ENCODE data around the gene GMDS. TPM values are rescaled to one million over a fixed set of nuclear protein-coding genes. Genes with fewer than 3 reads are reported as not detected.

The GMDS gene
- total RNA-seq, 4 donors from 2014 or later: 8.7 to 23.1 (median 18.4) TPM

DNA sequence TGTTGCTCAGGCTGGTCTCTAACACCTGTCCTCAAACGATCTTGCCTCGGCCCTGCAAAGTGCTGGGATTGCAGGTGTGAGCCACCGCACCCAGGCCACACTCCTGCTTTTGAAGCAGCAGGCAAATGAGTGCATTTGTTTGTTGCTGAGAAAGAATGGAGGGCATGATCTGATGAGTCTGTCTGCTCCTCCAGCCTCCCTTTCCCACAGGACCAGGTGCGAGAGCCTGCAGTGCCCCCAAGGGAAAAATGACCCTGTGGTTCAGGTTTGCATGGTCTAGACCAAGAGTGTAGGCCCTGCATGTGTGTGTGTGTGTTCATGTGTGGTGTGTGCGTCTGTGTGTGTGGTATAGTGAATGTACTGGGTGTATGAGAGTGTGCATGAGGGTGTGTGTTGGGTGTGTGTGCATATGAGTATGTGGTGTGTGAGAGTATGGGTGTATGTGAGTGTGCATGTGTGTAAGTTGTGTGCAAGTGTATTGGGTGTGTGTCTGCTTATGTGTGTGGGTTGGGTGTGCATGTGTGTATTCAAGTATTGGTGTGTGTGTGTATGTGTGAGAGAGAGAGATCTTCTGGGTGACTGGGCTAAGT lies 658.4 kb downstream of the GMDS start:
- H3K4me3 ChIP-seq (ENCODE audit: low read depth, poor library complexity, severe bottlenecking): no peak overlapping the region
- peak in 1 of 2 donors; percentile 42 for DNase-seq (ENCODE audit: low spot score in 2 of 2)
- intact Hi-C loops (cut with DNase I; ENCODE audit: low total_unique reads): no loop called here
- 69 to 71% methylated on average over 5 of the region's 5 CpGs for WGBS, 2 donors
- TF ChIP-seq, protein P1, sequence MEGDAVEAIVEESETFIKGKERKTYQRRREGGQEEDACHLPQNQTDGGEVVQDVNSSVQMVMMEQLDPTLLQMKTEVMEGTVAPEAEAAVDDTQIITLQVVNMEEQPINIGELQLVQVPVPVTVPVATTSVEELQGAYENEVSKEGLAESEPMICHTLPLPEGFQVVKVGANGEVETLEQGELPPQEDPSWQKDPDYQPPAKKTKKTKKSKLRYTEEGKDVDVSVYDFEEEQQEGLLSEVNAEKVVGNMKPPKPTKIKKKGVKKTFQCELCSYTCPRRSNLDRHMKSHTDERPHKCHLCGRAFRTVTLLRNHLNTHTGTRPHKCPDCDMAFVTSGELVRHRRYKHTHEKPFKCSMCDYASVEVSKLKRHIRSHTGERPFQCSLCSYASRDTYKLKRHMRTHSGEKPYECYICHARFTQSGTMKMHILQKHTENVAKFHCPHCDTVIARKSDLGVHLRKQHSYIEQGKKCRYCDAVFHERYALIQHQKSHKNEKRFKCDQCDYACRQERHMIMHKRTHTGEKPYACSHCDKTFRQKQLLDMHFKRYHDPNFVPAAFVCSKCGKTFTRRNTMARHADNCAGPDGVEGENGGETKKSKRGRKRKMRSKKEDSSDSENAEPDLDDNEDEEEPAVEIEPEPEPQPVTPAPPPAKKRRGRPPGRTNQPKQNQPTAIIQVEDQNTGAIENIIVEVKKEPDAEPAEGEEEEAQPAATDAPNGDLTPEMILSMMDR (IDR thresholded peaks at IDR 0.05): peak in 1 of 3 donors; percentile 12
- TF ChIP-seq POLR2A (IDR thresholded peaks at IDR 0.05): no peak

DNA sequence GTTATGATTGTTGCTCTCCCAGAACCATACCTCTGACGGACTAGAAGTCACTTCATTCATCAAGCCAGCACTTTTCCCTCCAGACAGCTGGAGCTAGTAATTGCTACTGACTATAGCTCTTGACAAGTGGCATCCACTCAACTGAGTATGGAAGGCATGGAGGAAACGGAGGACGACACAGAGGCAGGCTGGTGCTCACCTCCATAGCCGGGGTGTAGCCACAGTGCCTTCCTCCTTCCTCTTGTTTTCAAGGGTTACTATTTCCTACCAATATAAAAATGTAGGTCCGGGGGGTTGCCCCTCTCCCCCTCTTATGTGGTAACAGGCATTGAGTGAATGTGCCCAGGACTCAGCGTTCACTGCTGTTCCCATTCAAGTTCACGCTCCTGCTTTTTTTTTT lies 659.1 kb downstream of the GMDS start:
- TF ChIP-seq, protein P1 (IDR thresholded peaks at IDR 0.05): no peak
- TF ChIP-seq POLR2A (IDR thresholded peaks at IDR 0.05): no peak
- 88 to 93% methylated on average over 7 of the region's 7 CpGs for WGBS, 2 donors
- DNase-seq (ENCODE audit: low spot score in 2 of 2): no peak
- H3K4me3 ChIP-seq (ENCODE audit: low read depth, poor library complexity, severe bottlenecking): no peak overlapping the region
- intact Hi-C loops (cut with DNase I; ENCODE audit: low total_unique reads): no loop called here

DNA sequence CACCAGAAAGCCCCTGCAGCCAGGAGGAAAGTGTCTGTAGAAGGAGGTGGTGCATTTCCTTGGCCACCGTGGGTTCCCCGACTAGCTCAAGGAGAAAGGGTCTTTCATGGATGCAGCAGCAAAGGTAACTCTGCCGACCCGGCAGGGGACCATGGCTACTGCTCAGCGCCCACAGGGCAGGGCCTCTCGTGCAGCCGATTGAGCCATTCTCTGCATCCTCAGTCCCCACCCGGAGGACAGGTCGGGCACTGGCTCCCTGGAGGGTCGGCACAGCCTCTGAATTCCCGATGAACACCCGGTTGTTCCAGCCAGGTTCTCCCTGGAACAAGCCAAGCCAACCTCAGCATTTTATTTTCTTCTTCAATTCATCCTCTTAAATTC lies 659.7 kb downstream of the GMDS start:
- no peak overlapping the region for H3K4me3 ChIP-seq (ENCODE audit: low read depth, poor library complexity, severe bottlenecking)
- 76 to 80% methylated on average over 12 of the region's 12 CpGs for WGBS, 2 donors
- intact Hi-C loops (cut with DNase I; ENCODE audit: low total_unique reads): no loop called here
- no peak for TF ChIP-seq POLR2A (IDR thresholded peaks at IDR 0.05)
- TF ChIP-seq, protein P1 (IDR thresholded peaks at IDR 0.05): no peak
- DNase-seq (ENCODE audit: low spot score in 2 of 2): no peak

DNA sequence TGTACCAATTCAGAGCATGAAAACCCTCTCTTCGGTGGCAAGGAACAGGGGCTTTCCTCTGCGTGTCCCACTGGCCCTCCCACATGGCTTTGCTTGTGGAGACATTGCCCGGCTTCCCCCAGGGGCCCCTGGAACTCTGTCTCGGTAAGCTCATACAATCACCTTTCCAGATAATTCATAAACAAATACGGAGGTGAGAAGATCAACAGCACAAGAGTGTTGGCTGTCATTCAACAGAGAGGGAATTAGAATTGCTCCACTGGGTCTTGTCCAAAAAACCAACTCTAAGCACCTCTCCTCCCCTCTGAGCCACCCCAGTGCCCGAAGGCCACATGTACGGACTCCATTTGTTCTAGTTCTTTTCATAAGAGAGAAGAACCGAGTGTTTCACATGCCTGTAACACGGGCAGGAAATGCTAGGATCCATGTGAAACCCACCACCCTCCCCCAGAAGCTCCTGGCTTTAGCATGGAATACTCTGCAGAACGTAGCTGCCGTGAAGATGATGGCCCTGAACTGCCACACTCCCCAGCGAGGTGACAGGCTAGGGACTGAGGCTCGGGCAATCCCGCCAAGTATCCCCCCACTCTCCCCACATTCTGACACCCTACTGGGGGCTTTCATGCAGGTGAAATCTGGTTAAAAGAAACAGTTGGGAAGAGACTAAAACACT lies 660.3 kb downstream of the GMDS start:
- no peak for TF ChIP-seq POLR2A (IDR thresholded peaks at IDR 0.05)
- TF ChIP-seq, protein P1 (IDR thresholded peaks at IDR 0.05): no peak
- no peak overlapping the region for H3K4me3 ChIP-seq (ENCODE audit: low read depth, poor library complexity, severe bottlenecking)
- no peak for DNase-seq (ENCODE audit: low spot score in 2 of 2)
- WGBS, 2 donors: 62 to 63% methylated on average over 14 of the region's 14 CpGs
- intact Hi-C loops (cut with DNase I; ENCODE audit: low total_unique reads): no loop called here

DNA sequence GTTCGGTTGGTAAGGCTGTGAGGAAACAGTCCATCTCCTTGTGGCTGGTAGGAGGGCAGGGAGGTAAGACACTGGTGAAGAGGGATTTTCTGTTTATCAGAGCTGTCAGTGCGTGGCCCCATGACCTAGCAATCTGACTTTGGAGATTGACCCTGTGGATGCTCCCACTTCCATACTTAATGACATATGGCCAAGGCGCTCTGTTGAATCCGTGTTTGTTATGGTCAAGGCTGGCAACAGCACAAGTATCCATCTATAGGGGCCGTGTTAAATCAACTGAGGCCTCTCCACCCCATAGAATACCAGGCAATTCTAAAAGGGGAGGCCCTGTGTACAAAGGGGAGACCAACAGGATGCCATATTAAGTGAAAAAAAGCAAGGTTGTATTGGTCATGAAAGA lies 661.3 kb downstream of the GMDS start:
- no peak for DNase-seq (ENCODE audit: low spot score in 2 of 2)
- H3K4me3 ChIP-seq (ENCODE audit: low read depth, poor library complexity, severe bottlenecking): no peak overlapping the region
- TF ChIP-seq POLR2A (IDR thresholded peaks at IDR 0.05): no peak
- TF ChIP-seq, protein P1 (IDR thresholded peaks at IDR 0.05): no peak
- WGBS, 2 donors: 91 to 94% methylated on average over 5 of the region's 5 CpGs
- intact Hi-C loops (cut with DNase I; ENCODE audit: low total_unique reads): no loop called here
